ENCODE data around the gene THSD4.

THSD4 gene

DNA sequence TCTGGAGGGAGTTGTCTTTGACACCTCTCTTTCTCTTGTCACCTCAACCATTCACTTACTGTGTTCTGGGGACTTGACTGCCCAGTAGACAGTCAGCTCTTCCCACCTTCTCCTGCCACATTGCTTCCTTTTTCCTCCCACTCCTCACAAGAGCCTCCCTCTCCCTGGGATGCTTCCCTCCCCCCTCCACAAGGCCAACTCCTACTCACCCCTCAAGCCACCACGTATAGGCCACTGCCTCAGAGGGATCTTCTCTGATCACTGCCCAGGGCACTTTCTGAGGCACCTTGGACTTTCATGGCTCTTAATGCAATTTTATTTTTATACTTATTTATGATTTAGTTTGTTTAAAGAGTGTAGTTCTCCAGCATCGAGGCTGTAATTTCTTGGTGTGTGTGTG is 23.2 kb downstream of the THSD4 start:
- Histone ChIP-seq H4K20me1 (ENCODE audit: insufficient read depth) (no peaks in the 10 kb centered on the region), H2AFZ (ENCODE audit: low read depth) (no peak overlapping the region), H3K36me3 (ENCODE audit: insufficient read depth) (no peaks in the 10 kb centered on the region), H3K9ac (no peak overlapping the region), H3K4me3 (IDR thresholded peaks at IDR 0.05; ENCODE audit: insufficient read depth, low read depth, low read length) (no peak overlapping the region), H3K4me1 (ENCODE audit: low read depth, poor library complexity, severe bottlenecking) (no peaks in the 10 kb centered on the region), H3K27ac (no peak overlapping the region), H3K79me2 (ENCODE audit: insufficient read depth, low read depth) (no peaks in the 10 kb centered on the region), H3K4me2 (no peak overlapping the region), H3K27me3 (ENCODE audit: insufficient read depth, low read depth) (no peaks in the 10 kb centered on the region)
- TF ChIP-seq, protein P1, sequence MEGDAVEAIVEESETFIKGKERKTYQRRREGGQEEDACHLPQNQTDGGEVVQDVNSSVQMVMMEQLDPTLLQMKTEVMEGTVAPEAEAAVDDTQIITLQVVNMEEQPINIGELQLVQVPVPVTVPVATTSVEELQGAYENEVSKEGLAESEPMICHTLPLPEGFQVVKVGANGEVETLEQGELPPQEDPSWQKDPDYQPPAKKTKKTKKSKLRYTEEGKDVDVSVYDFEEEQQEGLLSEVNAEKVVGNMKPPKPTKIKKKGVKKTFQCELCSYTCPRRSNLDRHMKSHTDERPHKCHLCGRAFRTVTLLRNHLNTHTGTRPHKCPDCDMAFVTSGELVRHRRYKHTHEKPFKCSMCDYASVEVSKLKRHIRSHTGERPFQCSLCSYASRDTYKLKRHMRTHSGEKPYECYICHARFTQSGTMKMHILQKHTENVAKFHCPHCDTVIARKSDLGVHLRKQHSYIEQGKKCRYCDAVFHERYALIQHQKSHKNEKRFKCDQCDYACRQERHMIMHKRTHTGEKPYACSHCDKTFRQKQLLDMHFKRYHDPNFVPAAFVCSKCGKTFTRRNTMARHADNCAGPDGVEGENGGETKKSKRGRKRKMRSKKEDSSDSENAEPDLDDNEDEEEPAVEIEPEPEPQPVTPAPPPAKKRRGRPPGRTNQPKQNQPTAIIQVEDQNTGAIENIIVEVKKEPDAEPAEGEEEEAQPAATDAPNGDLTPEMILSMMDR (conservative IDR thresholded peaks at IDR 0.05; ENCODE audit: low read depth, low read length): no peak

DNA sequence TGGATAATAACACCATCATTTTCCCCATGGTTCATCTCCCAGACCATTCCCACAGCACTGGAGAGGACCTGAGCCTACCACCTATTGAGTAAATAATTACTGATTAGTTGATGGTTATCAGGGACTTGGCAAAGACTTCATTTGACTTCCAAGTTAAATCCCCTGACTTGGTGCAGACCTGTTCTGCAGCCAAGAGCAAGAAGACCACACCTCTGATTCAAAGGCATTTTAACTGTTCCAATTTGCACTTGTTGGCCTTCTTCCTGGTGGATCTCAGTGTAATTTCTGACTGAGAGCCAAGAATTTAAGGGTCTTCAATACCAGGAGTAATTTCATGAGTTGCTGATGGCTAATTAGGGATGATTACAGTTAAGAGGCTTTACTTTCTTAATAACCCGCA is 24.0 kb downstream of the THSD4 start:
- no peaks in the 10 kb centered on the region for H3K27me3 ChIP-seq (ENCODE audit: insufficient read depth, low read depth)
- H2AFZ ChIP-seq (ENCODE audit: low read depth): no peak overlapping the region
- no peak overlapping the region for H3K9ac ChIP-seq
- no peak overlapping the region for H3K4me3 ChIP-seq (IDR thresholded peaks at IDR 0.05; ENCODE audit: insufficient read depth, low read depth, low read length)
- no peaks in the 10 kb centered on the region for H3K36me3 ChIP-seq (ENCODE audit: insufficient read depth)
- H4K20me1 ChIP-seq (ENCODE audit: insufficient read depth): no peaks in the 10 kb centered on the region
- TF ChIP-seq, protein P1 (conservative IDR thresholded peaks at IDR 0.05; ENCODE audit: low read depth, low read length): no peak
- H3K79me2 ChIP-seq (ENCODE audit: insufficient read depth, low read depth): no peaks in the 10 kb centered on the region
- no peaks in the 10 kb centered on the region for H3K4me1 ChIP-seq (ENCODE audit: low read depth, poor library complexity, severe bottlenecking)
- no peak overlapping the region for H3K27ac ChIP-seq
- no peak overlapping the region for H3K4me2 ChIP-seq

DNA sequence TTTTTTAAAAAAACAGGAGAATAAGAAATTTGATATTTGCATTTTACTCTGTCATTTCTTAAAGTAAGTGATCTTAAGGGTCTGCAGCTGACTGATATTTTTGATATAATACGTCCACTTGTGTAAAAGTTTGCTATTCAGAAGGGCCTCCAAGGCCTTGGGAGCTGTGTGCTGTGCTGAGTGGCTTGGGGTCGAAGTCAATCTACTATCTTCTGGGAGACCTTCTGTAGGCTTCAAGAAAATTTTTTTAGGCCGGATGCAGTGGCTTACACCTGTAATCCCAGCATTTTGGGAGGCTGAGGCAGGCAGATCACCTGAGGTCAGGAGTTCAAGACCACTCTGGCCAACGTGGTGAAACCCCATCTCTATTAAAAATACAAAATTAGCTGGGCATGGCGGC is 26.3 kb downstream of the THSD4 start:
- no peaks in the 10 kb centered on the region for H3K36me3 ChIP-seq (ENCODE audit: insufficient read depth)
- no peak overlapping the region for H3K9ac ChIP-seq
- no peak overlapping the region for H3K4me2 ChIP-seq
- H4K20me1 ChIP-seq (ENCODE audit: insufficient read depth): no peaks in the 10 kb centered on the region
- H3K4me1 ChIP-seq (ENCODE audit: low read depth, poor library complexity, severe bottlenecking): no peaks in the 10 kb centered on the region
- H3K27me3 ChIP-seq (ENCODE audit: insufficient read depth, low read depth): no peaks in the 10 kb centered on the region
- no peaks in the 10 kb centered on the region for H3K79me2 ChIP-seq (ENCODE audit: insufficient read depth, low read depth)
- TF ChIP-seq, protein P1 (conservative IDR thresholded peaks at IDR 0.05; ENCODE audit: low read depth, low read length): no peak
- H2AFZ ChIP-seq (ENCODE audit: low read depth): no peak overlapping the region
- H3K27ac ChIP-seq: no peak overlapping the region
- H3K4me3 ChIP-seq (IDR thresholded peaks at IDR 0.05; ENCODE audit: insufficient read depth, low read depth, low read length): no peak overlapping the region

DNA sequence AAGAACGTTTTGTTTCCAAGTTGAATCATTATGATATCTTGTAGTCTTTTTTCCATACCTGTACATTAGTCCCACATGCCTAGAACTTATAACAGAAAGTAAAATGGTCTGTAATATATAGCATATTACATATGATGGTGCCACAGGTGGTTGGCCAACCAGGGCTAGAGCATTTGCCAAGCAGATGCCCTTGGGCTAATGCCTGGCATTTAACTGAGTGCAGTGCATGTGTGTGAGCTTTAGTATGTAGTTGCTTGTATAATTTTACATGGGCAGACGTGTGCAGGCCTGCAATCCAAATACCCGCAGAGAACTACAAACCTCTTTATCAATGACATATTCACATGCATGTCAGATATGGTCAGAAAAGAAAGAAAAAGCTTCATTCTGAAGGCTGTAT is 27.5 kb downstream of the THSD4 start:
- H3K36me3 ChIP-seq (ENCODE audit: insufficient read depth): no peaks in the 10 kb centered on the region
- no peaks in the 10 kb centered on the region for H4K20me1 ChIP-seq (ENCODE audit: insufficient read depth)
- H3K4me3 ChIP-seq (IDR thresholded peaks at IDR 0.05; ENCODE audit: insufficient read depth, low read depth, low read length): no peak overlapping the region
- H3K27ac ChIP-seq: no peak overlapping the region
- H2AFZ ChIP-seq (ENCODE audit: low read depth): no peak overlapping the region
- TF ChIP-seq, protein P1 (conservative IDR thresholded peaks at IDR 0.05; ENCODE audit: low read depth, low read length): no peak
- no peaks in the 10 kb centered on the region for H3K4me1 ChIP-seq (ENCODE audit: low read depth, poor library complexity, severe bottlenecking)
- no peak overlapping the region for H3K9ac ChIP-seq
- H3K79me2 ChIP-seq (ENCODE audit: insufficient read depth, low read depth): no peaks in the 10 kb centered on the region
- no peaks in the 10 kb centered on the region for H3K27me3 ChIP-seq (ENCODE audit: insufficient read depth, low read depth)
- H3K4me2 ChIP-seq: no peak overlapping the region
